ENCODE data around the gene CPHXL. TPM values are rescaled to one million over a fixed set of nuclear protein-coding genes. Genes with fewer than 3 reads are reported as not detected.
A peak's percentile ranks its signal among the peaks of the same experiment; 100 is the strongest.

The CPHXL gene
- total and polyA plus RNA-seq, 9 of the 15 experiments (the other 6 are each of a cell fraction or from before 2014, with no cell fraction given) = not detected

DNA sequence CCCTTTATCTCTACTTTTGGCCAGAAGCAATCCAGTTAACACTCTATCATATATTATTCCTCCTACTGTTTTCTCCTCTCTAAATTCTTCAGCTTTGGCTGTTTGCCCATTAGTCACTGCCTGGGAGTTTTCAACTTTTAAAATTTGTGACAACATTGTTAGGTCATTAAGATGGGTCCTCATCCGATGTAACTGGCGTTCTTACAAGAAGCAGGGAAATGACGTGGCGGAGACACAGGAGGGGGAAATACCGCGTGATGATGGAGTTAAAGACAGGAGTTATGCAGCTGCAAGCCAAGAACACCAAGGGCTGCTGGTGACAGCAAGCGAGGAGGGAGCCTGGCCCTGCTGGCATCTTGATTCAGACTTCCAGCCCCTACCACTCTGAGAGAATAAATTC is 34.8 kb upstream of the CPHXL start (continued):
- TF ChIP-seq SRSF1 (IDR thresholded peaks at IDR 0.05; ENCODE audit: low read depth, low read length) (no peak), ZNF134 (CRISPR knock-in tag; conservative IDR thresholded peaks at IDR 0.05) (no peak), ZEB2 (IDR thresholded peaks at IDR 0.05) (no peak), ATF1 (CRISPR knock-in tag; IDR thresholded peaks at IDR 0.05) (no peak; the same call in 1 of the 2 replicates), ATF1 (tag; IDR thresholded peaks at IDR 0.05) (peak; percentile 83), MEIS2 (IDR thresholded peaks at IDR 0.05; ENCODE audit: partially characterized antibody) (peak; percentile 6), ZNF140 (CRISPR knock-in tag; IDR thresholded peaks at IDR 0.05) (no peak), ZNF24 (IDR thresholded peaks at IDR 0.05) (no peak), MYBL2 (IDR thresholded peaks at IDR 0.05; ENCODE audit: low read depth) (peak; percentile 87), MYBL2 (CRISPR knock-in tag; IDR thresholded peaks at IDR 0.05; ENCODE audit: borderline replicate concordance) (no peak), ARID1B (IDR thresholded peaks at IDR 0.05) (no peak), TAF15 (IDR thresholded peaks at IDR 0.05; ENCODE audit: low read depth, low read length) (no peak), ZNF274 (IDR thresholded peaks at IDR 0.05; ENCODE audit: borderline replicate concordance, low read depth, low read length) (no peak), SMAD1 (IDR thresholded peaks at IDR 0.05; ENCODE audit: low read depth, low read length, partially characterized antibody) (no peak), CREB1 (IDR thresholded peaks at IDR 0.05) (peak; percentile 76), CREB1 (CRISPR knock-in tag; IDR thresholded peaks at IDR 0.05) (peak; percentile 69), ZNF316 (IDR thresholded peaks at IDR 0.05) (no peak)
- TF ChIP-seq, protein P1, sequence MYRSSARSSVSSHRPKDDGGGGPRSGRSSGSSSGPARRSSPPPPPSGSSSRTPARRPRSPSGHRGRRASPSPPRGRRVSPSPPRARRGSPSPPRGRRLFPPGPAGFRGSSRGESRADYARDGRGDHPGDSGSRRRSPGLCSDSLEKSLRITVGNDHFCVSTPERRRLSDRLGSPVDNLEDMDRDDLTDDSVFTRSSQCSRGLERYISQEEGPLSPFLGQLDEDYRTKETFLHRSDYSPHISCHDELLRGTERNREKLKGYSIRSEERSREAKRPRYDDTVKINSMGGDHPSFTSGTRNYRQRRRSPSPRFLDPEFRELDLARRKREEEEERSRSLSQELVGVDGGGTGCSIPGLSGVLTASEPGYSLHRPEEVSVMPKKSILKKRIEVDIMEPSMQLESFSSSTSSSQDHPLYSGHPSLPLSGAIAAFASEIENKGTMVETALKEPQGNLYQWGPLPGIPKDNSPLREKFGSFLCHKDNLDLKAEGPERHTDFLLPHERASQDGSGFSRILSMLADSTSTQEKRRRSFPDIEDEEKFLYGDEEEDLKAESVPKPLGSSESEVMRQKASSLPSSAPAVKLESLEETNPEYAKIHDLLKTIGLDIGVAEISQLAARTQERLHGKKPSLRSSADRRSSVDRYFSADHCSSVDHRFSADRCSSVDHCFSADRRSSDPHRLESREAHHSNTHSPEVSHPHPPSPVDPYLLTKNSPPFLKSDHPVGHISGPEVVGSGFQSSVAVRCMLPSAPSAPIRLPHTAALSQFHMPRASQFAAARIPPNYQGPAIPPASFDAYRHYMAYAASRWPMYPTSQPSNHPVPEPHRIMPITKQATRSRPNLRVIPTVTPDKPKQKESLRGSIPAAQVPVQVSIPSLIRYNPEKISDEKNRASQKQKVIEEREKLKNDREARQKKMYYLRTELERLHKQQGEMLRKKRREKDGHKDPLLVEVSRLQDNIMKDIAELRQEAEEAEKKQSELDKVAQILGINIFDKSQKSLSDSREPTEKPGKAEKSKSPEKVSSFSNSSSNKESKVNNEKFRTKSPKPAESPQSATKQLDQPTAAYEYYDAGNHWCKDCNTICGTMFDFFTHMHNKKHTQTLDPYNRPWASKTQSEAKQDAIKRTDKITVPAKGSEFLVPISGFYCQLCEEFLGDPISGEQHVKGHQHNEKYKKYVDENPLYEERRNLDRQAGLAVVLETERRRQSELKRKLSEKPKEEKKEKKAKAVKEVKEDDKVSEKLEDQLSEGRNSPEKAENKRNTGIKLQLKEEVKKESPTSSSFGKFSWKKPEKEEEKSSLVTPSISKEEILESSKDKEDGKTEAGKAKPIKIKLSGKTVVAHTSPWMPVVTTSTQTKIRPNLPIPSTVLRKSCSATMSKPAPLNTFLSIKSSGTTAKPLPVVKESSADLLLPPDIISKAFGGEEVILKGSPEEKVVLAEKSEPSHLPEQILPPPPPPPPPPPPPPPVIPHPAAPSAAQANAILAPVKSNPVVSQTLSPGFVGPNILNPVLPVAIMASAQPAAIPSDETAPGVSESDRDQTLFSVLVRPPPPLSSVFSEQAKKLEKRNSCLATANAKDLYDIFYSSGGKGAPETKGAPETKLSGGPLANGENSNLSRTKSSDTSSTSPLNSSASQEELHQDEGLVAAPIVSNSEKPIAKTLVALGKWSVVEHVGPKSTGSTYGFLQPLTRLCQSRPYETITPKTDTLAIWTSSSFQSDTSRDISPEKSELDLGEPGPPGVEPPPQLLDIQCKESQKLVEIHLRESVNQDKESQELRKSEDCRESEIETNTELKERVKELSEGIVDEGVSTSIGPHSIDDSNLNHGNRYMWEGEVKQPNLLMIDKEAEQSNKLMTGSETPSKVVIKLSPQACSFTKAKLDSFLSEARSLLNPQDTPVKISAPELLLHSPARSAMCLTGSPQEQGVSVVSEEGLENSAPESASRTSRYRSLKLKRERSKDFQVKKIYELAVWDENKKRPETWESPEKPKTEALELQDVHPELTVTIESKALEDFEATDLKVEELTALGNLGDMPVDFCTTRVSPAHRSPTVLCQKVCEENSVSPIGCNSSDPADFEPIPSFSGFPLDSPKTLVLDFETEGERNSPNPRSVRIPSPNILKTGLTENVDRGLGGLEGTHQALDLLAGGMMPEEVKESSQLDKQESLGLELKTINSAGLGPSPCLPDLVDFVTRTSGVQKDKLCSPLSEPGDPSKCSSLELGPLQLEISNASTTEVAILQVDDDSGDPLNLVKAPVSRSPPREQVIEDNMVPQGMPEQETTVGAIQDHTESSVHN (IDR thresholded peaks at IDR 0.05; ENCODE audit: borderline replicate concordance in 1 of 2, low read depth in 1 of 2) = no peak
- TF ChIP-seq, protein P2, sequence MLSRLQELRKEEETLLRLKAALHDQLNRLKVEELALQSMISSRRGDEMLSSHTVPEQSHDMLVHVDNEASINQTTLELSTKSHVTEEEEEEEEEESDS (CRISPR knock-in tag; IDR thresholded peaks at IDR 0.05) = no peak
- TF ChIP-seq, protein P3, sequence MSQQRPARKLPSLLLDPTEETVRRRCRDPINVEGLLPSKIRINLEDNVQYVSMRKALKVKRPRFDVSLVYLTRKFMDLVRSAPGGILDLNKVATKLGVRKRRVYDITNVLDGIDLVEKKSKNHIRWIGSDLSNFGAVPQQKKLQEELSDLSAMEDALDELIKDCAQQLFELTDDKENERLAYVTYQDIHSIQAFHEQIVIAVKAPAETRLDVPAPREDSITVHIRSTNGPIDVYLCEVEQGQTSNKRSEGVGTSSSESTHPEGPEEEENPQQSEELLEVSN (IDR thresholded peaks at IDR 0.05; ENCODE audit: borderline replicate concordance in 1 of 2, extremely low read depth in 1 of 2, insufficient read depth in 1 of 2, insufficient read length in 1 of 2, low read depth in 1 of 2, low read length in 1 of 2, poor library complexity in 1 of 2, severe bottlenecking in 1 of 2) = peak in 1 of 2 experiments; percentile 52
- TF ChIP-seq, protein P4, sequence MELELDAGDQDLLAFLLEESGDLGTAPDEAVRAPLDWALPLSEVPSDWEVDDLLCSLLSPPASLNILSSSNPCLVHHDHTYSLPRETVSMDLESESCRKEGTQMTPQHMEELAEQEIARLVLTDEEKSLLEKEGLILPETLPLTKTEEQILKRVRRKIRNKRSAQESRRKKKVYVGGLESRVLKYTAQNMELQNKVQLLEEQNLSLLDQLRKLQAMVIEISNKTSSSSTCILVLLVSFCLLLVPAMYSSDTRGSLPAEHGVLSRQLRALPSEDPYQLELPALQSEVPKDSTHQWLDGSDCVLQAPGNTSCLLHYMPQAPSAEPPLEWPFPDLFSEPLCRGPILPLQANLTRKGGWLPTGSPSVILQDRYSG (tag; conservative IDR thresholded peaks at IDR 0.05; ENCODE audit: low read depth) = no peak

All from K562 (cell line).